Retinal pigment epithelial cell (primary cell): ENCODE data around the gene SOD3.

ENCODE experiments used
- DNase-seq: peaks from one replicate; pipeline ENCODE4 v3.0.0-alpha.2; 2010; ENCODE audit warnings: low read depth
- H3K4me3 ChIP-seq: 2 replicates; pipeline ENCODE4 v1.5.1; 2011; ENCODE audit warnings: mild to moderate bottlenecking, low read length, control low read depth, moderate library complexity
- TF ChIP-seq, protein P1 (sequence below): conservative IDR thresholded peaks from 2 replicates; pipeline ENCODE4 v1.5.1; 2011; ENCODE audit warnings: low read depth, low read length, control low read depth, inconsistent platforms

SOD3 gene

DNA sequence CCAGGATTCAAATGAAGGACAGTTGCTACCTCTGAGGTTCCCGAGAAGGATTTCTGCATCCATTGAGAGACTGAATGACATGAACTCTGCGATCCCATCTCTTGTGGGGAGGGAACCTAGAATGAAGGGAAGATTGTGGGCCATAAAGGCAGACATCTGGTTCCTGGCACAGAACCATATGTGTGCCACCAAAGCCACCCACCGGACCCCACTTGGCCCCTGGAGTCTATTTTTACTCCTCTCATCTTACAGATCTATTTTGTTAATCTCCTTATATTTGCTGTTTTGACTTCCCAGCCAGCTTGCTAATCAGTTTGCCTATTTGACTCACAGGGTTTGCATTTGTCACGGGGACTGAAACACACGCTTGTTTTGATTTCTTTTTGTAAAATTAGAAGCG, 7.3 kb downstream of the SOD3 start:
- DNase-seq = peak; percentile 65
- TF ChIP-seq, protein P1, sequence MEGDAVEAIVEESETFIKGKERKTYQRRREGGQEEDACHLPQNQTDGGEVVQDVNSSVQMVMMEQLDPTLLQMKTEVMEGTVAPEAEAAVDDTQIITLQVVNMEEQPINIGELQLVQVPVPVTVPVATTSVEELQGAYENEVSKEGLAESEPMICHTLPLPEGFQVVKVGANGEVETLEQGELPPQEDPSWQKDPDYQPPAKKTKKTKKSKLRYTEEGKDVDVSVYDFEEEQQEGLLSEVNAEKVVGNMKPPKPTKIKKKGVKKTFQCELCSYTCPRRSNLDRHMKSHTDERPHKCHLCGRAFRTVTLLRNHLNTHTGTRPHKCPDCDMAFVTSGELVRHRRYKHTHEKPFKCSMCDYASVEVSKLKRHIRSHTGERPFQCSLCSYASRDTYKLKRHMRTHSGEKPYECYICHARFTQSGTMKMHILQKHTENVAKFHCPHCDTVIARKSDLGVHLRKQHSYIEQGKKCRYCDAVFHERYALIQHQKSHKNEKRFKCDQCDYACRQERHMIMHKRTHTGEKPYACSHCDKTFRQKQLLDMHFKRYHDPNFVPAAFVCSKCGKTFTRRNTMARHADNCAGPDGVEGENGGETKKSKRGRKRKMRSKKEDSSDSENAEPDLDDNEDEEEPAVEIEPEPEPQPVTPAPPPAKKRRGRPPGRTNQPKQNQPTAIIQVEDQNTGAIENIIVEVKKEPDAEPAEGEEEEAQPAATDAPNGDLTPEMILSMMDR = no peak
- H3K4me3 ChIP-seq = no peak overlapping the region

DNA sequence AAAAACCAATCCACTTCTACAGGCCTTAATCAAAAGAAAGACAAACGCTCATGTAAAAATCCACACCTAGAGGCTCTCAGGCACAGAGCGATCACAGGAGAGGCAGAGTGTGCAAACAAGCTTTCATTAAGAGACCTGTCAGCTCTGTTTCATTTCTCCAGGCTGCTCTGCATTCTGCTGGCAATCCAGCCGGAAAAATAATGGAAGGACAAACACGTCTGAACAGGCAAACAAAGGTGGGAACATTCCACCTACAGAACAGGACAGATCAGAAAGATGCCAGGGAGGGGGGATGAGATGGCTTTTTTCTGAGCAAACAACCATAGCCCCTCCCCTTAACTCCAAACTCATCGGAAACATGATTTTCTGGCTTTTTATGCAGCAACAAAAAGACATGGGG, 9.7 kb downstream of the SOD3 start:
- no peak for DNase-seq
- H3K4me3 ChIP-seq = no peak overlapping the region
- TF ChIP-seq, protein P1 = no peak

DNA sequence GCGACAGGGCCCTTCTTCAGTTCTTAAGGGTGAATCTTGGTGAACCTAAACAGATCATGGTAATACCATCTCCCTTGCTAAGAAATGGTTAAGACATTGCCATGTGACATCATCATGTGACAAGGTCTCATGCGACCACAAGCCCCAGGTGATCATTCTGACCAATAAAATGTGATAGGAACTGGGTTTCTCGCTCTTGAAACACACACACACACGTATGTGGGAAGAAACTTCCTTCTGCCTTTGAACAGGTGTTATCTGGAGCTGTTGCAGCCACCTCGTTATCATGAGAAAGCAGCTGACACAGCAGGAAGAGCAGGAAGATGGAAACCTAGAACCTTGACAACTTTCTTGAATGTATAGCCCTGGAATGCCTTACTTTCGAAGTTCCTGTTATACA, 10.2 kb downstream of the SOD3 start:
- H3K4me3 ChIP-seq = no peak overlapping the region
- no peak for DNase-seq

DNA sequence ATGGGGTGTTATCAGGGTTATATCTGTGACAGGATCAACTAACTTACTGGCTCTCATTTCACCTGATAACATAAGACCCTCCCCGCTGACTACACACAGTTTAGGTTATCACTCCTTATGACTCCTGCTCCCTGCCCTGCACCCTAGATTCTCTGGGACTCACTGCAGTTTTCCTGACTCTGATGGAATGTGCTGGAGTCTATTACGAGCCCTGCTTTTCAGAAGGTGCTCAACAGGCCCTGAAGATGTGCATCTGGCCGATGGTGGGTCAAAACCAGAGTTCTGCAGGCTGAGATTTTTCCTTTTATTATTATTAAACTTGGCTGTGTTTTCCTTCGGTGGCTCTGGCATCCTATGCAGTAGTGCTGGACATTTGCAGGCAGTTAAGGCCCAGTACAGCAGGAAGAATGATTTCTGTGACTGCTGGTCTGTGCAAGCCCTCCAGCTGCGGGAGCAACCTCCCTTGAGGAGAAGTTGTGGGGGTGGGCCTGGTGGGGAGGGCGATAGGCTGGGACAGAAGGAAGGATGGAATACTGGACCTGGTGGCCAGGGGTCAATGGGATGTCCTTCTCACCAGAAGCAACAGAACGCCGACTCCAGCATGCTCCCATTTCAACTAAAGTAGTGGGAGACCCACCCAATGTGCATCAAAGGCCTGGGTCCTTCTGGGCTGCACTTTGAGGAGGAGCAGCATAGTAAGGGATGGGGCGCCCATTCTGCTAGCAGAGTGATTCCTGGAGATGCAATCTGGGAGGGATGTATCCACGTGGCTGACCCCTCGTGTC, 11.0 kb downstream of the SOD3 start:
- no peak overlapping the region for H3K4me3 ChIP-seq
- TF ChIP-seq, protein P1 = no peak
- DNase-seq = no peak

More for the DNA sequence above, 10.2 kb downstream of the SOD3 start:
- TF ChIP-seq, protein P1 = no peak

DNA sequence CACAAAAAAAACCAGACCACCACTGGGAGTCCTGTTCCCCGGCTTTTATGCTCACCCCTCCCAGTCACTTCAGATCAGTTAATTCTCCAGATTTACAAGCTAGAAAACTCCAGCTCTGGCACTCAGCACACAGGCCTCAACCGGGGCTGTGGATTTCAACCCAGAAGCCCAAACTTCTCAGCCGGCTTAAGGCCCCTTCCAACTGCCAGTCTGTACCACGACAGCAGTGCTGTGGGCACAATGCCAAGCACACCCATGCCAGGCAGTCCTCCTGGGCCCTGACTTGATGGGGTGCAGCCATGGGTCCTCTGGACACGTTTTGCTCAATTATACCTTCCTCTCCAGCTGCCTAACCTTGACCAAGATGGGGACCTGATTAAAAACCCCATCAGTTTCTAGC, 12.2 kb downstream of the SOD3 start:
- H3K4me3 ChIP-seq = no peak overlapping the region
- no peak for DNase-seq
- TF ChIP-seq, protein P1 = no peak

DNA sequence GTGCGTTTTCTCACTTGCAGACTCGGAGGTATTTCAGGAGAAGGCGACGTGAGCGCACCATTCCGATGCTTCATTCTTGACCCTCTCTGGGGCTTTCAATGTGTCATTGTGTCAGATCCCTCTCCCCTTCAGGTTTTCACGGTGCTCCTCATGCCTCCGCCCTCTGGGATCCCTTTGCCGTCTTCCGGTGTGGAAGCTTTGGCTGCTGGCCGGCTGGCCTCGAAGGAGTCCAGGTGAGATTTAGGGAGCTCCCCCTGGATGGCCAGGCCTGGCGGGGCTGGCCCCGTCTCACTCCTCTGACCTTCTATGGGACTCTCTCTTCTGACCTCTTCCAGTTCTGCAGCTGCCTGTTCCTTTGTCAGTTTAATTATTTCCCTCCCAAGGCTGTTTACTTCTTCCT, 12.9 kb downstream of the SOD3 start:
- H3K4me3 ChIP-seq = no peak overlapping the region
- TF ChIP-seq, protein P1 = no peak
- DNase-seq = no peak

DNA sequence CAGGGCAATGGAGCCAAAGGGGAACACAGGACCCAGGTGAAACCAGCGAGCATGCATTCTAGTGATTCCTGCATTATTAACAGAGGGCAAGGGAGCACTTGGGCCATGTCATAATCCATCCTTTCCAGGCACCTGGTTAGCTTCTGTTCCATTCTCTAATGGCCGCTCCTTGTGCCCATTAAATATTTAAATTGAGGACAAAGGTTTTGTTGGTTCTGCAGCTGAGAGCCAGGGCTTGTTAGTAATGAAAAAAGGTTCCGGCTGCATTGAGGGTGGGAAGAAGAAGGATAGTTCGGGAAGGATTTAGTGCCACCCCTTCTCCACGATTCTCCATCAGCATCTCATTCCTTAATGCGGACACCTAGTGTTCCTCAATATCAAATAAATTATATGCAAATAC, 13.6 kb downstream of the SOD3 start:
- TF ChIP-seq, protein P1 = no peak
- no peak for DNase-seq
- H3K4me3 ChIP-seq = no peak overlapping the region
